Endothelial cell of umbilical vein (primary cell): ENCODE data around the gene ZNF414.

Experiments used
- CTCF ChIP-seq, 2 donors: IDR thresholded peaks; 1 replicate in 1 of 2; 2 replicates in 1 of 2; pipeline ENCODE4 v1.5.1; 2011; ENCODE audit warnings: low read length in 2 of 2, mild to moderate bottlenecking in 2 of 2, moderate library complexity in 2 of 2, control low read depth in 1 of 2, inconsistent platforms in 1 of 2, low read depth in 1 of 2; ENCODE audit not compliant: insufficient read depth in 1 of 2; ENCODE audit errors: extremely low read depth in 1 of 2
- MAX ChIP-seq: IDR thresholded peaks from 2 replicates; pipeline ENCODE4 v1.6.1; 2011; ENCODE audit not compliant: insufficient read depth, insufficient read length

- TF ChIP-seq CTCF (IDR thresholded peaks at IDR 0.05; ENCODE audit: extremely low read depth in 1 of 2, insufficient read depth in 1 of 2, low read depth in 1 of 2, low read length in 2 of 2) (no peak), MAX (no peak)
Measured at GRCh38 chr19:8485561-8486371, 28.2 kb downstream of the ZNF414 start.
